ENCODE data around the gene H1-8. TPM values are rescaled to one million over a fixed set of nuclear protein-coding genes. Genes with fewer than 3 reads are reported as not detected.
"Not testable (repeated sequence)": the region's sequence is repeated elsewhere in the genome, so short reads cannot be mapped to it uniquely, and the experiment has no call there.

H1-8 gene
- total RNA-seq, 4 donors from 2014 or later, result not detected

- no peak overlapping the region for H3K4me3 ChIP-seq (ENCODE audit: low read depth, poor library complexity, severe bottlenecking)
- WGBS, 2 donors, result 81 to 93% methylated on average over 9 of the region's 9 CpGs
- no peak for TF ChIP-seq POLR2A (IDR thresholded peaks at IDR 0.05)
- TF ChIP-seq CTCF (IDR thresholded peaks at IDR 0.05), result no peak
- DNase-seq (ENCODE audit: low spot score in 2 of 2), result no peak
- intact Hi-C loops (cut with DNase I; ENCODE audit: low total_unique reads), result no loop called here
Observed at GRCh38 chr3:129543999-129544398, 1.0 kb downstream of the H1-8 start.

GRCh38 chr3:129545951-129546350 lies 3.0 kb downstream of the H1-8 start:
- intact Hi-C loops (cut with DNase I; ENCODE audit: low total_unique reads); DNase-seq (ENCODE audit: low spot score in 2 of 2); H3K4me3 ChIP-seq (ENCODE audit: low read depth, poor library complexity, severe bottlenecking): not testable (repeated sequence)
- 90 to 92% methylated on average over 3 of the region's 3 CpGs for WGBS, 2 donors

GRCh38 chr3:129547241-129547640 lies 4.3 kb downstream of the H1-8 start:
- intact Hi-C loops (cut with DNase I; ENCODE audit: low total_unique reads), result no loop called here

GRCh38 chr3:129548104-129548965 lies 5.4 kb downstream of the H1-8 start:
- no peak for TF ChIP-seq CTCF (IDR thresholded peaks at IDR 0.05)
- TF ChIP-seq POLR2A (IDR thresholded peaks at IDR 0.05), result no peak
- H3K4me3 ChIP-seq (ENCODE audit: low read depth, poor library complexity, severe bottlenecking), result no peak overlapping the region
- no peak for DNase-seq (ENCODE audit: low spot score in 2 of 2)
- 87 to 90% methylated on average over 19 of the region's 19 CpGs for WGBS, 2 donors
- intact Hi-C loops (cut with DNase I; ENCODE audit: low total_unique reads), result no loop called here

More at GRCh38 chr3:129547241-129547640, 4.3 kb downstream of the H1-8 start:
- TF ChIP-seq POLR2A (IDR thresholded peaks at IDR 0.05) (no peak), CTCF (IDR thresholded peaks at IDR 0.05) (no peak)
- DNase-seq (ENCODE audit: low spot score in 2 of 2), result no peak
- WGBS, 2 donors, result 93% methylated on average over 13 to 17 of the region's 24 CpGs
- H3K4me3 ChIP-seq (ENCODE audit: low read depth, poor library complexity, severe bottlenecking), result no peak overlapping the region

GRCh38 chr3:129549006-129549800 lies 6.2 kb downstream of the H1-8 start:
- TF ChIP-seq POLR2A (IDR thresholded peaks at IDR 0.05) (no peak), CTCF (IDR thresholded peaks at IDR 0.05) (no peak)
- 86 to 92% methylated on average over 18 of the region's 18 CpGs for WGBS, 2 donors
- intact Hi-C loops (cut with DNase I; ENCODE audit: low total_unique reads), result no loop called here
- no peak for DNase-seq (ENCODE audit: low spot score in 2 of 2)
- no peak overlapping the region for H3K4me3 ChIP-seq (ENCODE audit: low read depth, poor library complexity, severe bottlenecking)

- TF ChIP-seq POLR2A (IDR thresholded peaks at IDR 0.05) (no peak), CTCF (IDR thresholded peaks at IDR 0.05) (no peak)
- no peak overlapping the region for H3K4me3 ChIP-seq (ENCODE audit: low read depth, poor library complexity, severe bottlenecking)
- 94 to 96% methylated on average over 3 of the region's 3 CpGs for WGBS, 2 donors
- intact Hi-C loops (cut with DNase I; ENCODE audit: low total_unique reads), result no loop called here
- no peak for DNase-seq (ENCODE audit: low spot score in 2 of 2)
Observed at GRCh38 chr3:129549805-129550204, 6.8 kb downstream of the H1-8 start.
